MCF 10A (cell line): ENCODE data around the gene ASPG. TPM values are rescaled to one million over a fixed set of nuclear protein-coding genes. Genes with fewer than 3 reads are reported as not detected.

Experiments used
- BruUV-seq: library from RNA; stranded (reverse); fragments of 400-500 nt; replicated peaks from 2 replicates; lab custom pipeline; 2021; lab: Mats Ljungman, UMichigan
- CTCF ChIA-PET: fragments of 300-600 bp; sonication (Branson Sonifier 250); formaldehyde crosslinking; extraction: SDS; loops from one replicate; lab custom pipeline; 2021; ENCODE audit warnings: antibody characterized with exemption, inconsistent platforms; lab: Yijun Ruan, JAX
- POLR2A ChIA-PET: fragments of 300-600, 350-650 bp; sonication (Branson Sonifier 250); formaldehyde crosslinking; extraction: SDS; loops from one replicate; lab custom pipeline; 2020; ENCODE audit warnings: antibody characterized with exemption, inconsistent platforms; lab: Yijun Ruan, JAX
- DNase-seq: peaks from one replicate; pipeline ENCODE4 v3.0.0-alpha.2; 2018; ENCODE audit not compliant: unreplicated experiment
- H3K27ac Mint-ChIP-seq: one replicate; pipeline ENCODE4 v1.8.0; 2022; ENCODE audit warnings: mild to moderate bottlenecking, low read depth, mixed read lengths; ENCODE audit not compliant: unreplicated experiment
- H3K27me3 Mint-ChIP-seq: one replicate; pipeline ENCODE4 v1.8.0; 2022; ENCODE audit warnings: mixed read lengths; ENCODE audit not compliant: insufficient read depth, unreplicated experiment
- H3K36me3 Mint-ChIP-seq: one replicate; pipeline ENCODE4 v1.8.0; 2022; ENCODE audit warnings: mild to moderate bottlenecking, moderate library complexity, mixed read lengths; ENCODE audit not compliant: insufficient read depth, unreplicated experiment
- H3K4me1 Mint-ChIP-seq: one replicate; pipeline ENCODE4 v1.8.0; 2022; ENCODE audit warnings: mixed read lengths; ENCODE audit not compliant: insufficient read depth, unreplicated experiment
- H3K4me3 Mint-ChIP-seq: one replicate; pipeline ENCODE4 v1.8.0; 2022; ENCODE audit warnings: mild to moderate bottlenecking, moderate library complexity, mixed read lengths; ENCODE audit not compliant: unreplicated experiment
- H3K9me3 Mint-ChIP-seq: one replicate; pipeline ENCODE4 v1.8.0; 2022; ENCODE audit warnings: mixed read lengths; ENCODE audit not compliant: unreplicated experiment
- intact Hi-C: fragments of 100-400 bp; cut with micrococcal nuclease; formaldehyde crosslinking; loops from 2 replicates; pipeline ENCODE4 v1.14.1; 2022
- total RNA-seq: library from RNA; stranded (reverse); gene quantifications from 2 replicates; pipeline ENCODE4 v1.2.3, GENCODE V29; 2022
- TF ChIP-seq, protein P1 (sequence below): fragments of 200-600 bp; IDR thresholded peaks from one replicate; pipeline ENCODE4 v1.8.0; 2022; ENCODE audit warnings: antibody characterized with exemption, mild to moderate bottlenecking; ENCODE audit not compliant: unreplicated experiment

The ASPG gene
- total RNA-seq, 1 experiment from 2014 or later = 0.12 TPM

DNA sequence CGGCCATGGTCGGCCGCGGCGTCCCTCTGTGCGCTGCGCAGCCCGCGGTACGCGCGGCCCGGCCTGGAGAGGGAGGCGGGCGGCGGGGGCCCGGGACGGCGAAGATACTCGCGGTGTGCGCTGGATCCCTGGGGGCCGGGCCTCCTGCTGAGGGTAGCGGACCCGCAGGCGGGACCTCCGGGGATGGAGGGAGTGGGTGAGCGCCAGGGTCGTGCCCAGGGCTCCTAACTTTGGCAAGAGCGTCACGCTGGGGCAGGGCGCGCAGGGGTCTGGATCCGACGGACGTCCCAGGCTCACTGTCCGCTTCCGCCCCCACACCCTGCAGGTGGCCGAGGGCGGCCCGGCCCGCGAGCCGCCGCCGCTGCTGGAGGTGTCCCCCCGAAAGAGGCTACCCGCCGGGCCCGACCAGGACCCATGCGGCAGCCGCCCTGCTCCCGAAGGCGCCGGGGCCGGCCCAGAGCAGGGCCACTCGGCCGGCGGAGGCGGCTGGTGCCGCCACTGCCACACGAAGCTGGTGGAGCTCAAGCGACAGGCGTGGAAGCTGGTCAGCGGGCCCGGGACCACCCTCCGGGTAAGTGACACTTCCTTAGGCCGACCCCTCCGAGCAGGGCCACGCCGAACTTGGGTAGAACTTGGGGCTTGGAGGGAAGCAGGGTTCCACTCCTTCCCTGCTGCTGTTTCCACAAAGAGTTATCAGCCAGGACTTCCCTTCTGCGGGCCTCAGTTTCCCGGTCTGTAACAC is 53.4 kb downstream of the ASPG start:
- Mint-ChIP-seq H3K27me3 (peaks cover 48% of the 10 kb centered on the region), H3K27ac (no peak overlapping the region), H3K9me3 (no peaks in the 10 kb centered on the region), H3K36me3 (no peaks in the 10 kb centered on the region), H3K4me1 (no peaks in the 10 kb centered on the region), H3K4me3 (no peak overlapping the region)
- intact Hi-C loops = no loop called here
- TF ChIP-seq, protein P1, sequence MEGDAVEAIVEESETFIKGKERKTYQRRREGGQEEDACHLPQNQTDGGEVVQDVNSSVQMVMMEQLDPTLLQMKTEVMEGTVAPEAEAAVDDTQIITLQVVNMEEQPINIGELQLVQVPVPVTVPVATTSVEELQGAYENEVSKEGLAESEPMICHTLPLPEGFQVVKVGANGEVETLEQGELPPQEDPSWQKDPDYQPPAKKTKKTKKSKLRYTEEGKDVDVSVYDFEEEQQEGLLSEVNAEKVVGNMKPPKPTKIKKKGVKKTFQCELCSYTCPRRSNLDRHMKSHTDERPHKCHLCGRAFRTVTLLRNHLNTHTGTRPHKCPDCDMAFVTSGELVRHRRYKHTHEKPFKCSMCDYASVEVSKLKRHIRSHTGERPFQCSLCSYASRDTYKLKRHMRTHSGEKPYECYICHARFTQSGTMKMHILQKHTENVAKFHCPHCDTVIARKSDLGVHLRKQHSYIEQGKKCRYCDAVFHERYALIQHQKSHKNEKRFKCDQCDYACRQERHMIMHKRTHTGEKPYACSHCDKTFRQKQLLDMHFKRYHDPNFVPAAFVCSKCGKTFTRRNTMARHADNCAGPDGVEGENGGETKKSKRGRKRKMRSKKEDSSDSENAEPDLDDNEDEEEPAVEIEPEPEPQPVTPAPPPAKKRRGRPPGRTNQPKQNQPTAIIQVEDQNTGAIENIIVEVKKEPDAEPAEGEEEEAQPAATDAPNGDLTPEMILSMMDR = no peak
- no peak for DNase-seq
- CTCF ChIA-PET = interaction anchor here (0.6 to 2.6 kb wide), 3 partner anchors 61 to 817 kb away, joined by 3 to 24 read pairs (median 3); no protein-coding TSS in a partner anchor
- POLR2A ChIA-PET = no interaction called here
- BruUV-seq = no TSS peak

DNA sequence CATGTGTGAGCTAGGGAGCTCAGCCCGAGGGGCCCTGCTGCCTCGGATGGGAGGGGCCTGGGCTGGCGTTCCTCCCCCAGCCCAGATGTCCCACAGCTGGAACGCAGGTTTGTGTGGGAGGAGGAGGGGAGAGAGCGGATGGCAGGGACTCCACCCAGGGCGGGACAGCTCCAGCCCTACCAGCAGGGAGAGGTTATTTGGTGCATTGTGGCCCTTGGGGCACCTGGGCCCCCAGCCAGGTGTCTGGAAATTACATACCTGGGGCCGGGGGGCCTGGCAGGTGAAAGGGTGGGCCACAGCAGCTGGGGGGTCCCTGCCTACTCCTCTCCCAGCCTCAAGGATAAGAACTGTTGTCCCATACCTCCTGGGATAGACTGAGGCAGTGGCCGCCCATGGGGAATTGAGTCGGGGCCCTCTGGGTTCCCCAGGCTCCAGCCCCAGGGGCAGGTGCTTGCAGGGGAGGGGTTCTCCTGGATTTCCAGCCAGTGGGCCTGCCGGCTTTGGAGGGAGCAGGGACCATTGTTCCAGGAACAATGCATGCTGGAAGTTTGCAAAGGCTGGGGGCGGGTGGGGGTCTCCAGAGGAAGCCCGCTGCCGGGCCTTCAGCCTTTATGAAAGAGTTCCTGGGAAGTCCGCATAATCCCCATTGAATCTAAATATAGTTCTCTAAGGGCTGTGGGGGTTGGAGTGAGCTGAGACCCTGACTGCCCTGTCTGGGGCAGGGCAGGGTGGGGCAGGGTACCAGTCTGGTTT is 54.1 kb downstream of the ASPG start:
- intact Hi-C loops = no loop called here
- Mint-ChIP-seq H3K4me1 (no peaks in the 10 kb centered on the region), H3K27me3 (peaks cover 48% of the 10 kb centered on the region), H3K27ac (no peak overlapping the region), H3K9me3 (no peaks in the 10 kb centered on the region), H3K4me3 (no peak overlapping the region), H3K36me3 (no peaks in the 10 kb centered on the region)
- ChIA-PET CTCF (interaction anchor here (0.6 to 2.6 kb wide), 8 partner anchors 9 to 816 kb away, joined by 3 to 24 read pairs (median 4); no protein-coding TSS in a partner anchor), POLR2A (no interaction called here)
- no peak for DNase-seq
- TF ChIP-seq, protein P1 = no peak
- no TSS peak for BruUV-seq

DNA sequence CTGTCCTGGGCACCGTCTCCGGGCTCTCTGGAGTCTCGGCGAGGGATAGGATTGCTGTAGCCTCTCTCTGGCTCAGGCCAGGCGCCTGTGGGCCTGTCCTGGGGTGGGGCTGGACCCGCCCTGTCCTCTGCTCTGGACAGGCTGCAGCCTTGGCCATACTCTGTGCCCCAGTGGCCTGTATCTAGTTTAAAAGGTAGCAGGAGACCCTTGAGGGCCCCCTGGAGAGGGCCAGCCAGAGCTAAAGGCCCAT is 54.6 kb downstream of the ASPG start:
- CTCF ChIA-PET = interaction anchor here (0.6 to 2.6 kb wide), 6 partner anchors 10 to 508 kb away, joined by 4 to 24 read pairs (median 4); no protein-coding TSS in a partner anchor
- POLR2A ChIA-PET = no interaction called here
- no peak for DNase-seq
- intact Hi-C loops = no loop called here
- Mint-ChIP-seq H3K27me3 (peaks cover 48% of the 10 kb centered on the region), H3K36me3 (no peaks in the 10 kb centered on the region), H3K4me1 (no peaks in the 10 kb centered on the region), H3K4me3 (no peak overlapping the region), H3K27ac (no peak overlapping the region), H3K9me3 (no peaks in the 10 kb centered on the region)
- BruUV-seq = no TSS peak
- TF ChIP-seq, protein P1 = no peak

DNA sequence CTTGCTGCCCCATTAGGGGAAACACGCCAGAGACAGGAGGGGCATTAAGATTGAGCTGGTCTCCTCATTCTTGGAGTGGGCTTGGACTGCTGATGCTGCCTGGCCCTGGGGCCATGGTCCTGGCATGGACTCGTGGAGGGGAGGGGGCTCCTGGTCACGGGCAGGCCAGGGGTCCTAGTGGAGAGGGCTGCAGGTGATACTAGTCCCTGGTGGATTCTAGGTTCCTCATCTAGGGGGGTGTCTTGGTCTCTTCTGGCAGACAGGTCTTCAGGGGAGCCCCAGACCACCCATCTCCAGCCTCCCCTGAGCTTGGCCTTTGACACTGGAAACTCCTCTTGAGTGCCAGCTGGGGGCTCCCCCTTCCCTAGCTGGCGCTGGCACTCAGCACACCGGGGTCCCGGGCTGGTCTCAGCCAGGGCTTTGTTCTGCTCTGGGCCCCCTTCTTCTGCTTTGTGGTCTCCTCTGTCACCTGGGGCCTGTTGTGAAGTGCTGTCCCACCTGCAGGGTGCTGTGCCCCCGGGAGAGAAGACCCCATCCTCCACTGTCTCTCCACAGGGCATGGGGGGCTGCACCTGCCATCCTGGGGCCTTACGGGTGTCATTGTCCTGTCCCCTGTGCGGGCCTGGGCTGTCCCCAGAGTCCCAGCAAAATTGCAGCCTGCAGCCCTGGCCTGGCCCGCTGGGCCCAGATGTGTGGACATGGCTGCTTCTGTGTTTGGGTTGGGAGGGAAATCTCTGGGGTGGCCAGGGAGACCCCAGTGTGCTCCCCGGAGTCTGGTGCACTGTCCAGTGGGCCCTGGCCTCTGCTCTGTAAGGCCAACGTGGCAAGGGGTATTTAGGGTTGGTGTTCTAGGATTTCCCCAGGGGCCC is 55.2 kb downstream of the ASPG start:
- H3K4me3 Mint-ChIP-seq = no peak overlapping the region
- DNase-seq = no peak
- no peaks in the 10 kb centered on the region for H3K36me3 Mint-ChIP-seq
- CTCF ChIA-PET = interaction anchor here (0.6 to 2.6 kb wide), 7 partner anchors 10 to 507 kb away, joined by 3 to 24 read pairs (median 4); no protein-coding TSS in a partner anchor
- H3K27me3 Mint-ChIP-seq = peaks cover 48% of the 10 kb centered on the region
- no peak overlapping the region for H3K27ac Mint-ChIP-seq
- TF ChIP-seq, protein P1 = no peak
- BruUV-seq = no TSS peak
- H3K9me3 Mint-ChIP-seq = no peaks in the 10 kb centered on the region
- POLR2A ChIA-PET = no interaction called here
- intact Hi-C loops = no loop called here
- no peaks in the 10 kb centered on the region for H3K4me1 Mint-ChIP-seq
